IMR-90 (cell line): ENCODE results near the gene GPN1. TPM values are rescaled to one million over a fixed set of nuclear protein-coding genes. Genes with fewer than 3 reads are reported as not detected.

Experiments used
- BHLHE40 ChIP-seq: fragments of 150-350 bp; IDR thresholded peaks from 2 replicates; pipeline ENCODE4 v1.6.1; 2016; ENCODE audit warnings: mild to moderate bottlenecking, low read depth, low read length
- CHD1 ChIP-seq: IDR thresholded peaks from 2 replicates; pipeline ENCODE4 v1.6.1; 2012; ENCODE audit warnings: low read depth, low read length, improper control_type of control experiment
- FOS ChIP-seq: fragments of 150-350 bp; IDR thresholded peaks from 2 replicates; pipeline ENCODE4 v1.6.1; 2016; ENCODE audit warnings: low read depth, low read length
- MAFK ChIP-seq: IDR thresholded peaks from 2 replicates; pipeline ENCODE4 v1.6.1; 2012; ENCODE audit warnings: low read depth, low read length, improper control_type of control experiment
- MAZ ChIP-seq: IDR thresholded peaks from 2 replicates; pipeline ENCODE4 v1.6.1; 2012; ENCODE audit warnings: low read depth, mild to moderate bottlenecking, low read length, improper control_type of control experiment, moderate library complexity, borderline replicate concordance
- NFE2L2 ChIP-seq: fragments of 150-350 bp; IDR thresholded peaks from 2 replicates; pipeline ENCODE4 v1.6.1; 2016; ENCODE audit warnings: low read depth, mild to moderate bottlenecking, low read length
- polyA plus RNA-seq, 3 experiments: library from polyadenylated mRNA; depleted of rRNA; stranded (reverse); fragments of >200 nt; gene quantifications; 2 replicates each; pipeline ENCODE4 v1.2.3, GENCODE V29; 2012; ENCODE audit warnings: low replicate concordance in 1 of 3
- total RNA-seq: library from RNA; depleted of rRNA; stranded (reverse); fragments of >200 nt; gene quantifications from 2 replicates; pipeline ENCODE4 v1.2.3, GENCODE V29; 2012
- TF ChIP-seq, protein P1 (sequence below): fragments of 150-350 bp; IDR thresholded peaks from 2 replicates; pipeline ENCODE4 v1.6.1; 2016; ENCODE audit warnings: low read depth, mild to moderate bottlenecking, low read length, moderate library complexity, borderline replicate concordance

The GPN1 gene
- total and polyA plus RNA-seq, 2 of the 4 experiments (the other 2 are of a cell fraction) = 37.8 to 63.8 TPM

GRCh38 chr2:27582695-27583389, 46.0 kb upstream of the GPN1 start, which contains the start of gene ZNF512 (continued):
- TF ChIP-seq CHD1 (no peak), FOS (peak; percentile 75), NFE2L2 (no peak), BHLHE40 (peak; percentile 86), MAZ (peak; percentile 78), MAFK (no peak)
- TF ChIP-seq, protein P1, sequence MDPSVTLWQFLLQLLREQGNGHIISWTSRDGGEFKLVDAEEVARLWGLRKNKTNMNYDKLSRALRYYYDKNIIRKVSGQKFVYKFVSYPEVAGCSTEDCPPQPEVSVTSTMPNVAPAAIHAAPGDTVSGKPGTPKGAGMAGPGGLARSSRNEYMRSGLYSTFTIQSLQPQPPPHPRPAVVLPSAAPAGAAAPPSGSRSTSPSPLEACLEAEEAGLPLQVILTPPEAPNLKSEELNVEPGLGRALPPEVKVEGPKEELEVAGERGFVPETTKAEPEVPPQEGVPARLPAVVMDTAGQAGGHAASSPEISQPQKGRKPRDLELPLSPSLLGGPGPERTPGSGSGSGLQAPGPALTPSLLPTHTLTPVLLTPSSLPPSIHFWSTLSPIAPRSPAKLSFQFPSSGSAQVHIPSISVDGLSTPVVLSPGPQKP = no peak
